Gastroesophageal sphincter (tissue), 4 donors: ENCODE measurements around the gene STEAP3. TPM values are rescaled to one million over a fixed set of nuclear protein-coding genes. Genes with fewer than 3 reads are reported as not detected.

Experiments
- ATAC-seq: fragments of 150-250 bp; one replicate; pipeline ENCODE4 v1.9.1; 2016; ENCODE audit warnings: mild to moderate bottlenecking, moderate library complexity
- H3K27ac ChIP-seq, 4 donors: fragments of 200-600 bp; sonication (generic) in 3 of 4; 1 replicate in 3 of 4; 2 replicates in 1 of 4; pipeline ENCODE4 v1.5.1; 2016 to 2019
- H3K27me3 ChIP-seq: fragments of 200-600 bp; sonication (generic); one replicate; pipeline ENCODE4 v1.5.1; 2019
- H3K36me3 ChIP-seq, 2 donors: fragments of 200-600 bp; sonication (generic); one replicate each; pipeline ENCODE4 v1.5.1; 2019; ENCODE audit warnings: control low read depth in 1 of 2
- H3K4me1 ChIP-seq, 3 donors: fragments of 200-600 bp; sonication (generic); 1 replicate in 2 of 3; 2 replicates in 1 of 3; pipeline ENCODE4 v1.5.1; 2016 to 2019; ENCODE audit warnings: control low read depth in 2 of 3
- H3K4me3 ChIP-seq, 2 donors: fragments of 200-600 bp; sonication (generic); one replicate each; pipeline ENCODE4 v1.5.1; 2019; ENCODE audit warnings: mild to moderate bottlenecking in 1 of 2, moderate library complexity in 1 of 2
- H3K9me3 ChIP-seq, 3 donors: fragments of 200-600 bp; sonication (generic); one replicate each; pipeline ENCODE4 v1.5.1; 2017 to 2019; ENCODE audit warnings: control low read depth in 2 of 3
- CTCF ChIP-seq, 4 experiments: fragments of 200-600 bp in 2 of 4; fragments of 450-650 bp in 2 of 4; sonication (generic) in 1 of 4; IDR thresholded peaks; one replicate each; pipeline ENCODE4 v1.5.1; 2017 to 2019; ENCODE audit warnings: antibody characterized with exemption in 4 of 4, mild to moderate bottlenecking in 2 of 4, moderate library complexity in 2 of 4
- EP300 ChIP-seq: sonication (generic); formaldehyde crosslinking; IDR thresholded peaks from one replicate; pipeline ENCODE4 v1.6.1; 2017; ENCODE audit warnings: antibody characterized with exemption, mild to moderate bottlenecking
- POLR2A ChIP-seq, 2 donors: fragments of 450-650 bp; IDR thresholded peaks; one replicate each; pipeline ENCODE4 v1.6.1; 2017; ENCODE audit warnings: antibody characterized with exemption in 2 of 2, mild to moderate bottlenecking in 2 of 2, moderate library complexity in 1 of 2
- POLR2AphosphoS5 ChIP-seq: sonication (generic); formaldehyde crosslinking; IDR thresholded peaks from one replicate; pipeline ENCODE4 v1.6.1; 2017; ENCODE audit warnings: antibody characterized with exemption
- WGBS, 2 donors: methylation state at CpG; one replicate each; pipeline ENCODE4 v1.1.5; 2018; ENCODE audit warnings: low coverage in 1 of 2; 5-methylcytosine and 5-hydroxymethylcytosine counted together
- total RNA-seq, 4 donors: library from RNA; depleted of rRNA; stranded (reverse); fragments of >200 nt; gene quantifications; one replicate each; pipeline ENCODE4 v1.1.0, GENCODE V29; 2016

STEAP3 gene
- total RNA-seq, 4 donors from 2014 or later: 2.0 to 10.6 (median 4.6) TPM

GRCh38 chr2:119198240-119198840 is 25.3 kb upstream of the STEAP3 start:
- Histone ChIP-seq H3K4me1 (no peaks in the 10 kb centered on the region), H3K4me3 (no peak overlapping the region), H3K27me3 (peaks cover 57% of the 10 kb centered on the region), H3K36me3 (no peaks in the 10 kb centered on the region), H3K27ac (no peak overlapping the region), H3K9me3 (no peaks in the 10 kb centered on the region)
- ATAC-seq: no peak
- 57 to 71% methylated on average over 4 to 7 of the region's 7 CpGs for WGBS, 2 donors
- TF ChIP-seq POLR2AphosphoS5 (no peak), CTCF (IDR thresholded peaks at IDR 0.05) (no peak), EP300 (no peak), POLR2A (IDR thresholded peaks at IDR 0.05) (no peak)

DNA sequence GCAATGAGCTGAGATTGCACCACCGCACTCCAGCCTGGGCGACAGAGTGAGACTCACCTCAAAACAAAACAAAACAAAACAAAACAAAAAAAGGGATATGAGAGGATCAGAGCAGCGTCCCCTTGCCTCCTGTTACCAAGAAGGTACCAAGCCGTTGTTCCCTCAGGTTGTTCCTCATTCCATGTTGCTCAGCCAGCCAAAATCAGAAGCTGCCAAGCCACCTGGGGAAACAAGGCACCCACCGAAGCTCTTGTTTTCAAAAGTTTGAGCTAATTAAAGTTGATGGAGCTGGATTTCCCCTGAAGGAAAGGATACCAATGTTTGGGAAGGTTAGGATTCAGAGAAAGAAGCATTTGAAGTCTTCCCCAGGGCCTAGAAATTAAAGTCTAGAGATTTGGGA is 21.8 kb upstream of the STEAP3 start:
- TF ChIP-seq EP300 (no peak), POLR2AphosphoS5 (no peak), POLR2A (IDR thresholded peaks at IDR 0.05) (no peak), CTCF (IDR thresholded peaks at IDR 0.05) (no peak)
- Histone ChIP-seq H3K9me3 (no peaks in the 10 kb centered on the region), H3K27ac (no peak overlapping the region), H3K27me3 (peaks cover 38% of the 10 kb centered on the region), H3K36me3 (no peaks in the 10 kb centered on the region), H3K4me1 (no peaks in the 10 kb centered on the region), H3K4me3 (no peak overlapping the region)
- 65 to 67% methylated on average over 2 to 4 of the region's 5 CpGs for WGBS, 2 donors
- ATAC-seq: no peak

DNA sequence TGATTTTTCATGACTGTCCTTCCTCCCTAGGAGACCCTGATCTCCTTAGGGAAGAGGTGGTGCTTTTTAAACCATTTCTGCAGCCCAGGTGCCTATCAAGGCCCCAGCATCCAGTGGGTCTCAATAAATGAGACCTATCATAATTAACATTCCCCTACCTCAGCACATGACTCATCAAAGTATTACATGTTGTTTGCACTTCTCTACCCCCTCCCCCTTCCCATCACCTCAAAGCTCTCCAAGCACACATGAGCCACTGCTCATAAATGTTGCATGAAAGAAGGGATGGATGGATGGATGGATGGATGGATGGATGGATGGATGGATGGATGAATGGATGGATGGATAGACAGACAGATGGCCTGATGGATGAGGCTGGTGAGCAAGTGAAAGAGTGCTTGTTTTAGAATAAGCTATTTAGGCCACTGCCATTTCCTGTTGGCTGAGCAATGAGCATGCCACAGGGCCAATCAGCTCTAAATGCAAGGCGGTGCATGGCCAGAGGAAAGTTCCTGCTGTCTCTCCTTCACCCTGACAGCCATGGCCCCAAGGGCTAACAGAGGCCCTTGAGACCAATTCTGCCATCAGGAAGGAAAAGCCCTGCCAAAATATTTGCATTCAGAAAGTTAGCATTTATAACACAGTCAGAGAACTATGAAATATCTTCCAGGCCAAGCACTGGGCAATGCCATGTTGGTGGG is 20.9 kb upstream of the STEAP3 start:
- no peaks in the 10 kb centered on the region for H3K36me3 ChIP-seq

GRCh38 chr2:119204525-119204924 is 19.1 kb upstream of the STEAP3 start:
- WGBS, 2 donors: 73% methylated on average over 2 of the region's 6 CpGs; no CpG with 5 or more reads in 1 of the 2 donors
- Histone ChIP-seq H3K4me1 (no peaks in the 10 kb centered on the region), H3K4me3 (no peak overlapping the region), H3K27me3 (peaks cover 19% of the 10 kb centered on the region), H3K27ac (no peak overlapping the region), H3K36me3 (no peaks in the 10 kb centered on the region), H3K9me3 (no peaks in the 10 kb centered on the region)
- no peak for TF ChIP-seq POLR2A (IDR thresholded peaks at IDR 0.05)
- no peak for TF ChIP-seq EP300
- TF ChIP-seq CTCF (IDR thresholded peaks at IDR 0.05): no peak
- TF ChIP-seq POLR2AphosphoS5: no peak
- no peak for ATAC-seq

More for the DNA sequence above, 20.9 kb upstream of the STEAP3 start:
- H3K27me3 ChIP-seq: peaks cover 34% of the 10 kb centered on the region
- 67% methylated on average over 1 of the region's 1 CpG; no CpG with 5 or more reads in 1 of the 2 donors for WGBS, 2 donors
- no peak overlapping the region for H3K4me3 ChIP-seq
- no peaks in the 10 kb centered on the region for H3K9me3 ChIP-seq
- TF ChIP-seq CTCF (IDR thresholded peaks at IDR 0.05): no peak
- TF ChIP-seq EP300: no peak
- no peak for TF ChIP-seq POLR2AphosphoS5
- TF ChIP-seq POLR2A (IDR thresholded peaks at IDR 0.05): no peak
- no peak overlapping the region for H3K27ac ChIP-seq
- H3K4me1 ChIP-seq: no peaks in the 10 kb centered on the region
- no peak for ATAC-seq
